Measurements from ENCODE around the gene GLP2R.

- TF ChIP-seq CTCF (IDR thresholded peaks at IDR 0.05; ENCODE audit: insufficient read depth, low read length, poor library complexity, severe bottlenecking), result no peak
- TF ChIP-seq EZH2phosphoT487 (conservative IDR thresholded peaks at IDR 0.05; ENCODE audit: low read length), result no peak
Measured at GRCh38 chr17:9802697-9803096, 23.0 kb upstream of the GLP2R start.
